GM12874 (cell line): ENCODE data around the gene CAMKK1.

ENCODE experiments used
- TF ChIP-seq, protein P1 (sequence below): IDR thresholded peaks from 2 replicates; pipeline ENCODE4 v1.5.1; 2011; ENCODE audit warnings: low read depth, mild to moderate bottlenecking, control low read depth, low read length, moderate library complexity; ENCODE audit not compliant: insufficient read depth

Gene CAMKK1

DNA sequence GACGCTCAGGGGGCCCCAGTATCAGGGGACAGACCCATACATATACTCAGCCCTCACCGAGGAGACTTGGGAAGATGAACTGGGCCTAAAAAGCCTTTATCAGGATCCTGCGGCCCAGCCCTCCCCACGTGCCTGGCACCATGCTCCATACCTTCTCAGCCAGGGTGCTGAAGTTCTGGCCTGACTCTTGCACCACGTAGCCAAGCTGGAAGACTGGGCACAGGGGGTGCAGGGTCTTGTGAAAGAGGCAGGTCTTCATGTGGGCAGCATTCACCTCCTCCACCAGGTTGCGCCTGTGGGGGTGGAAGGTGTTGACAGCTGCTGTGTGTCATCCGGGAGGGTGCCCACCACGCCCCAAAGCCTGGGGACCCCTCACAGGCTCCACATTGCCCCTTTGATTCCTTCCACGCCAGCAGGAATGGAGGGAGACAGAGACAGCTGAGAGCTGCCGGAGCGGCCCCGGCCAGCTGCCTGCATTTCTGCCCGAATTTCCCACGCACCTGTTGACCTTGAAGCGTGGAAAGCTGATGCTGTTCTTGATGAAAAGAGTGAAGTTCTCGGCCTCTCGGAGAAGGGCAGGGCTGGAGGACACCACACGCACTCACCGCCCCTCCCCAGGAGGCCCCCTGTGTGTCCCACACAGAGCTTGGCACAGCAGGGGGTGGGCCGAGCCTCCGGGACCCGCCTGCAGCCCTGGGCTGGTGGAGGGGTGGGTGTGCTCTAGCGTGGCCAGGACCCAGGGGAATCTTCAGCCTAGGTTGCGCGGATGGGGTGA lies 10.4 kb upstream of the CAMKK1 start:
- TF ChIP-seq, protein P1, sequence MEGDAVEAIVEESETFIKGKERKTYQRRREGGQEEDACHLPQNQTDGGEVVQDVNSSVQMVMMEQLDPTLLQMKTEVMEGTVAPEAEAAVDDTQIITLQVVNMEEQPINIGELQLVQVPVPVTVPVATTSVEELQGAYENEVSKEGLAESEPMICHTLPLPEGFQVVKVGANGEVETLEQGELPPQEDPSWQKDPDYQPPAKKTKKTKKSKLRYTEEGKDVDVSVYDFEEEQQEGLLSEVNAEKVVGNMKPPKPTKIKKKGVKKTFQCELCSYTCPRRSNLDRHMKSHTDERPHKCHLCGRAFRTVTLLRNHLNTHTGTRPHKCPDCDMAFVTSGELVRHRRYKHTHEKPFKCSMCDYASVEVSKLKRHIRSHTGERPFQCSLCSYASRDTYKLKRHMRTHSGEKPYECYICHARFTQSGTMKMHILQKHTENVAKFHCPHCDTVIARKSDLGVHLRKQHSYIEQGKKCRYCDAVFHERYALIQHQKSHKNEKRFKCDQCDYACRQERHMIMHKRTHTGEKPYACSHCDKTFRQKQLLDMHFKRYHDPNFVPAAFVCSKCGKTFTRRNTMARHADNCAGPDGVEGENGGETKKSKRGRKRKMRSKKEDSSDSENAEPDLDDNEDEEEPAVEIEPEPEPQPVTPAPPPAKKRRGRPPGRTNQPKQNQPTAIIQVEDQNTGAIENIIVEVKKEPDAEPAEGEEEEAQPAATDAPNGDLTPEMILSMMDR = no peak

DNA sequence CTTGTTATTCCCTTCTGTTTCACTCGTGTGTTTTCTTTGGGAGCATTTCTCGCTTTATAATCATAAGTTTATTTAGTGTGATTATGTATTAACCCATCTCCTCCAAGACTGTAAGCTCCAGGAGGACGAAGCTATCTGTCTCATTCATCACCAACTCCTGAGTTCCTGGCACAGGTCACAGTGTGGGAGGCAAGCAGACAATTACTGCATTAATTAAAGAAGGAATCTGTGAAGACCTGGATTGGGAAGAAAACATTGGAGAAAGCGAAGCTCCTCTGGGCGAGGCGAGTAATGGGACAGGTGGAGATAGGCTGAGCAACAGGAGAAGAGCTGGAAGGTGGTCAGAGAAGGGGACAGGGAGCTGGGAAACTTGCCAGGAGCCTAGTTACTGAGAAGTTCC lies 7.8 kb upstream of the CAMKK1 start:
- TF ChIP-seq, protein P1 = no peak

DNA sequence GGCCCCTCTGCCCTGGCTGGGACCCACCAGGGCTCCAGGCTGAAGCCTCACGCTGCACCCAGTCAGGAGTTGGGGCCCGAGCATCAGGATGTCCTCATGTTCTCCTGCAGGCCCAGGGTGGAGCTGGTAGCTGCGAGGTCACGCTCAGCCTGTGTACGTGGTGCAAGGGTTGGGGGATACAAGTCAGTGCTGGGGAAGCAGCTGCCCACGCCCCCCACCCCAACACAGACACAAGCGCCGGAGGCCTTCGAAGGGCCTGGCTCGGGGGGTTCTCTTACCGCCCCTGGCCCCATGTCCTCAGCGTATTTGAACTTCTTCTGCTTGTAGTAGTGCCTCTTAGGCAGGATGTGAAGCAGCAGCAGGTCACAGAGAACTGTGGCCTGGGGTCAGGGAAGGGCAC lies 4.9 kb upstream of the CAMKK1 start:
- TF ChIP-seq, protein P1 = no peak

DNA sequence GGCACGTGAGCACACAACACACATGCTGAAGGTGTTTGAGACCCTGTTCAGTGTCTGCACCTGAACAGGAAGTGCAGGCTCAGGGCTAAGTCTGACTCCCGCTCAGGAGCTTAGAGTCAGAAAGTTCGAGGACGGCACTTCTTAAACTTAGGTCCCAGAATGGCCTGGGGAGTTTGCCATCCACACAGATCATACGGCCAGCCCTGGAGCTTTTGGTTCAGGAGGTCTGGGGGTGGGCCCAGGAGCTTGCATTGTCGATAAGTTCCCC lies 4.0 kb upstream of the CAMKK1 start:
- TF ChIP-seq, protein P1 = no peak

DNA sequence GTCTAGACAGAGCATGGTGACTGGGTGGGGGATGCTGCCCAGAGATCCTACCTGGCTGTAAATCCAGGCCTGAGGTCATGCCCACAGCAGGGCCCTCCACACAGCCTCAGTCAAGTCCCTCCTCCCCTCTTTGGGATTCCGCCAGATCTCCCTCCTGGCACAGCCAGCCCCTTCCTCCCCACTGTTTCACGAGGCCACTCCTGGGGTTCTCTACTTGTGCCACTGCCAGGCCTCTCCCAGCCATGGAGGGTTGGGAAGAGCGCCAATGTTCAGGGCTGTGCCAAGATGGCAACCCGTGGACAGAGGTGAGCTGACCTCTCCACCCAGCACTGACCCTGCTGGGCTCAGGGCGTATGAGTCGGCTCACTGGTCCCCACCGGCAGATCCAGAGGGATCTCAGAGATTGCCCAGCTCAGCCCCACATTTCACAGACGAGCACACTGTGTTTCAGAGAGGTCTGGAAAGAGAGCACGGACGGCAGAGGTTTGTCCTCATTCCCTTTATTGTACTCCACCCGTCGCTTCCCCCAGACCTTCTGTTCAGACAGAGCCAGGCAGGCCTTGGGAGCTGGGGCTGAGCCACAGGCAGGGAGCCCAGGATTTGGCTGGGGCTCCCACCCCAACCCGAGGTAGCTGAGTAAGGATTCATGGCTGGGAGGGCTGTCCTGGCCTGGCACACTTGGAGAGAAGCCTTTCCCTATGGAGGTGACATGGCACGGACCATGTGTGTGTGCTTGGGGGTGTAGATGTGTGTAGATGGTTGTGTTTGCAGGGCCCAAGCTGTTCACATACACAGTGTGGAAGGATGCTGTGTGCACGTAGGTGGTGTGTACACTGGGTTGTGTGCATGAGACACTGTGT lies 3.5 kb upstream of the CAMKK1 start:
- TF ChIP-seq, protein P1 = no peak

DNA sequence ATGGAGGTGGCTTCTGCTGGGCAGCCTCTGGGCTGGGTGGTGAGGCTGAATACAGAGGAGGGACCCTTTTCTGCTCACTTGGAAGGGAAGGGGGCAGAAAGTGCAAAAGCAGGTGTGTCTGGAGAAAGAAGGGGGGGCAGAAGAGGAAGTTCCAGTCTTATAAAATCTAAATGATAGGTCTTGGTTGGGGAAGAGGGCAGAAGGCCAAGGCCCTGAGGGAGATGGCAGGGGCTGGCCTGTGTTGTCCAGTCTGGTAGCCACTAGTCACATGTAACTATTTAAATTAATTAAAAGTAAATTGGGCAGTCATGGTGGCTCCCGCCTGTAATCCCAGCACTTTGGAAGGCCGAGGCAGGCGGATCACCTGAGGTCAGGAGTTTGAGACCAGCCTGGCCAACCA lies 2.5 kb upstream of the CAMKK1 start:
- TF ChIP-seq, protein P1 = no peak

DNA sequence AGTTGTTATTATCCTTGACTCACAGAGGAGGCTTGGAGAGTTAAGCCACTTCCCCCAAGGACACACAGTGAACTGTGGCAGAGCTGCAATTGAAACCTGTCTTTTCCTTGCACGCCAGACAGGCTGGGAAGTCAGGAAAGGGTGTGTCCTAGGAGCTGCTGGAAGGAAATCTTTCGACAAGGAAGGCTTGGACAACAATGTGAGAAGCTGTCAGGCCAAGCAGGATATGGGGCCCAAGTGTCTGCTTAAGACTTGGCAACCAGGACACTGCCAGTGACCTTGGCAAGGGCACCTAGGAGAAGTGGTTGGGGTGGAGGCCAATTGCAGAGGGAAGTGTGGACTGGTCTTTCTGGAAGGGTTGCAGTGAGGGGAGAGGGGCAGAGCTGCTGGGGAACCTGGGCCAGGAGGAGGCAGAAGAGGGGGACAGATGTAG lies 2.1 kb upstream of the CAMKK1 start:
- TF ChIP-seq, protein P1 = no peak
